IMR-90 (cell line): ENCODE data around the gene IQCM. TPM values are rescaled to one million over a fixed set of nuclear protein-coding genes. Genes with fewer than 3 reads are reported as not detected.

Source experiments
- ATAC-seq: fragments of 200-7000 bp; cut with Tn5 transposase; 2 replicates; pipeline ENCODE4 v1.9.1; 2020; ENCODE audit warnings: low read depth, mild to moderate bottlenecking, moderate library complexity
- BruUV-seq: library from RNA; stranded (reverse); fragments of 400-500 nt; replicated peaks from 2 replicates; lab custom pipeline; 2021; lab: Mats Ljungman, UMichigan
- CTCF ChIA-PET: fragments of 300-600 bp; formaldehyde crosslinking; extraction: SDS; loops from one replicate; lab custom pipeline; 2021; ENCODE audit warnings: antibody characterized with exemption; lab: Yijun Ruan, JAX
- POLR2A ChIA-PET: fragments of 300-600 bp; sonication (Branson Sonifier 250); formaldehyde crosslinking; loops from one replicate; lab custom pipeline; 2022; ENCODE audit warnings: antibody characterized with exemption; ENCODE audit not compliant: unreplicated experiment; lab: Charles Lee
- DNase-seq: peaks from one replicate; pipeline ENCODE4 v3.0.0; 2013
- H2AFZ ChIP-seq: replicated peaks from 2 replicates; pipeline ENCODE3; 2013; ENCODE audit warnings: low read length, mild to moderate bottlenecking; ENCODE audit not compliant: poor library complexity
- H2AK5ac ChIP-seq: 2 replicates; pipeline ENCODE4 v1.6.1; 2013; ENCODE audit warnings: low read depth, low read length, inconsistent platforms
- H2AK9ac ChIP-seq: replicated peaks from 2 replicates; pipeline ENCODE3; 2013; ENCODE audit warnings: mild to moderate bottlenecking, low read depth, low read length, moderate library complexity; ENCODE audit not compliant: poor library complexity
- H2BK120ac ChIP-seq: 2 replicates; pipeline ENCODE4 v1.6.1; 2013; ENCODE audit warnings: low read depth, low read length, inconsistent platforms
- H2BK15ac ChIP-seq: 3 replicates; pipeline ENCODE4 v1.6.1; 2013; ENCODE audit warnings: low read depth, low read length, inconsistent platforms
- H2BK20ac ChIP-seq: 2 replicates; pipeline ENCODE4 v1.6.1; 2013; ENCODE audit warnings: low read depth, mild to moderate bottlenecking, inconsistent platforms, low read length, moderate library complexity
- H2BK5ac ChIP-seq: 2 replicates; pipeline ENCODE4 v1.6.1; 2013; ENCODE audit warnings: mild to moderate bottlenecking, low read depth, low read length, inconsistent platforms; ENCODE audit not compliant: poor library complexity, severe bottlenecking
- H3K14ac ChIP-seq: replicated peaks from 2 replicates; pipeline ENCODE4 v1.6.1; 2013; ENCODE audit warnings: low read depth, low read length, inconsistent platforms
- H3K18ac ChIP-seq: 2 replicates; pipeline ENCODE4 v1.6.1; 2013; ENCODE audit warnings: low read depth, low read length, control low read depth
- H3K23ac ChIP-seq: 2 replicates; pipeline ENCODE4 v1.6.1; 2013; ENCODE audit warnings: low read depth, low read length, inconsistent platforms
- H3K27ac ChIP-seq: 2 replicates; pipeline ENCODE4 v1.5.1; 2013; ENCODE audit warnings: mild to moderate bottlenecking, control low read depth, low read length; ENCODE audit not compliant: insufficient read depth
- H3K27me3 ChIP-seq: 2 replicates; pipeline ENCODE4 v1.6.1; 2013; ENCODE audit warnings: low read length; ENCODE audit not compliant: control insufficient read depth, insufficient read depth
- H3K36me3 ChIP-seq: 2 replicates; pipeline ENCODE4 v1.6.1; 2013; ENCODE audit warnings: low read length, mixed read lengths; ENCODE audit not compliant: control insufficient read depth, insufficient read depth
- H3K4ac ChIP-seq: 2 replicates; pipeline ENCODE4 v1.6.1; 2013; ENCODE audit warnings: low read depth, low read length, inconsistent platforms
- H3K4me1 ChIP-seq: 2 replicates; pipeline ENCODE4 v1.6.1; 2013; ENCODE audit warnings: low read length, mixed read lengths; ENCODE audit not compliant: control insufficient read depth, insufficient read depth
- H3K4me2 ChIP-seq: 2 replicates; pipeline ENCODE4 v1.6.1; 2013; ENCODE audit warnings: low read depth, mild to moderate bottlenecking, control low read depth, low read length, moderate library complexity
- H3K4me3 ChIP-seq: 2 replicates; pipeline ENCODE4 v1.5.1; 2013; ENCODE audit warnings: low read depth, mild to moderate bottlenecking, control low read depth, low read length, moderate library complexity; ENCODE audit not compliant: insufficient read depth
- H3K56ac ChIP-seq: 2 replicates; pipeline ENCODE4 v1.6.1; 2013; ENCODE audit warnings: low read length, inconsistent platforms; ENCODE audit not compliant: insufficient read depth; ENCODE audit errors: extremely low read depth
- H3K79me1 ChIP-seq, 2 experiments: 2 replicates each; pipeline ENCODE4 v1.6.1; 2013; ENCODE audit warnings: low read length in 2 of 2, inconsistent platforms in 1 of 2, low read depth in 1 of 2
- H3K9ac ChIP-seq: 2 replicates; pipeline ENCODE4 v1.6.1; 2013; ENCODE audit warnings: low read depth, low read length, control low read depth
- H3K9me1 ChIP-seq: 2 replicates; pipeline ENCODE4 v1.6.1; 2013; ENCODE audit warnings: low read length, inconsistent platforms; ENCODE audit not compliant: insufficient read depth
- H3K9me3 ChIP-seq: 2 replicates; pipeline ENCODE4 v1.6.1; 2013; ENCODE audit warnings: low read length; ENCODE audit not compliant: control insufficient read depth, insufficient read depth
- H4K20me1 ChIP-seq: 2 replicates; pipeline ENCODE4 v1.6.1; 2013; ENCODE audit warnings: low read length, inconsistent platforms; ENCODE audit not compliant: insufficient read depth
- H4K5ac ChIP-seq: 2 replicates; pipeline ENCODE4 v1.6.1; 2013; ENCODE audit warnings: mild to moderate bottlenecking, low read depth, low read length, control low read depth
- H4K8ac ChIP-seq, 2 experiments: 2 replicates each; pipeline ENCODE4 v1.6.1; 2013; ENCODE audit warnings: low read depth in 2 of 2, low read length in 2 of 2, control low read depth in 1 of 2, inconsistent platforms in 1 of 2
- H4K91ac ChIP-seq: 2 replicates; pipeline ENCODE4 v1.6.1; 2013; ENCODE audit warnings: low read depth, low read length, inconsistent platforms; ENCODE audit not compliant: insufficient read depth
- BHLHE40 ChIP-seq: fragments of 150-350 bp; IDR thresholded peaks from 2 replicates; pipeline ENCODE4 v1.6.1; 2016; ENCODE audit warnings: mild to moderate bottlenecking, low read depth, low read length
- CEBPB ChIP-seq: IDR thresholded peaks from 2 replicates; pipeline ENCODE4 v1.6.1; 2012; ENCODE audit warnings: low read depth, low read length, improper control_type of control experiment
- CHD1 ChIP-seq: IDR thresholded peaks from 2 replicates; pipeline ENCODE4 v1.6.1; 2012; ENCODE audit warnings: low read depth, low read length, improper control_type of control experiment
- FOS ChIP-seq: fragments of 150-350 bp; IDR thresholded peaks from 2 replicates; pipeline ENCODE4 v1.6.1; 2016; ENCODE audit warnings: low read depth, low read length
- MAFK ChIP-seq: IDR thresholded peaks from 2 replicates; pipeline ENCODE4 v1.6.1; 2012; ENCODE audit warnings: low read depth, low read length, improper control_type of control experiment
- MAZ ChIP-seq: IDR thresholded peaks from 2 replicates; pipeline ENCODE4 v1.6.1; 2012; ENCODE audit warnings: low read depth, mild to moderate bottlenecking, low read length, improper control_type of control experiment, moderate library complexity, borderline replicate concordance
- MXI1 ChIP-seq: IDR thresholded peaks from 2 replicates; pipeline ENCODE4 v1.6.1; 2012; ENCODE audit warnings: low read depth, mild to moderate bottlenecking, low read length, moderate library complexity, borderline replicate concordance
- POLR2A ChIP-seq: IDR thresholded peaks from 2 replicates; pipeline ENCODE4 v1.6.1; 2012; ENCODE audit warnings: mild to moderate bottlenecking, low read depth, low read length
- RAD21 ChIP-seq: IDR thresholded peaks from 2 replicates; pipeline ENCODE4 v1.6.1; 2012; ENCODE audit warnings: low read length, improper control_type of control experiment
- RCOR1 ChIP-seq: IDR thresholded peaks from 2 replicates; pipeline ENCODE4 v1.6.1; 2012; ENCODE audit warnings: mild to moderate bottlenecking, low read length, improper control_type of control experiment; ENCODE audit not compliant: insufficient replicate concordance
- RFX5 ChIP-seq: IDR thresholded peaks from 2 replicates; pipeline ENCODE4 v1.8.0; 2012; ENCODE audit warnings: low read depth, mild to moderate bottlenecking, low read length, moderate library complexity
- SMC3 ChIP-seq: fragments of 150-350 bp; IDR thresholded peaks from 2 replicates; pipeline ENCODE4 v1.6.1; 2016; ENCODE audit warnings: low read depth, mild to moderate bottlenecking, antibody characterized with exemption, low read length, moderate library complexity
- USF2 ChIP-seq: fragments of 150-350 bp; IDR thresholded peaks from 2 replicates; pipeline ENCODE4 v1.6.1; 2017; ENCODE audit warnings: mild to moderate bottlenecking, antibody characterized with exemption, low read length, low read depth
- dilution Hi-C: fragments of 300-500 bp; cut with HindIII; formaldehyde crosslinking; loops from one replicate; pipeline ENCODE4 v1.14.3; 2018; ENCODE audit warnings: low sequenced_read_pairs; ENCODE audit not compliant: unreplicated experiment
- in situ Hi-C: fragments of 300-500 bp; cut with MboI; formaldehyde crosslinking; loops from 3 replicates; pipeline ENCODE4 v1.14.3; 2019; ENCODE audit warnings: low sequenced_read_pairs, inconsistent platforms, mixed read lengths
- intact Hi-C: fragments of 100-400 bp; cut with micrococcal nuclease; formaldehyde crosslinking; loops from 2 replicates; pipeline ENCODE4 v1.10.0; 2022
- polyA plus RNA-seq, 3 experiments: library from polyadenylated mRNA; depleted of rRNA; stranded (reverse); fragments of >200 nt; gene quantifications; 2 replicates each; pipeline ENCODE4 v1.2.3, GENCODE V29; 2012; ENCODE audit warnings: low replicate concordance in 1 of 3
- total RNA-seq: library from RNA; depleted of rRNA; stranded (reverse); fragments of >200 nt; gene quantifications from 2 replicates; pipeline ENCODE4 v1.2.3, GENCODE V29; 2012
- TF ChIP-seq, protein P1 (sequence below): conservative IDR thresholded peaks from 2 replicates; pipeline ENCODE4 v1.5.1; 2012; ENCODE audit warnings: mild to moderate bottlenecking, low read depth, low read length, improper control_type of control experiment
- TF ChIP-seq, protein P2 (sequence below): fragments of 150-350 bp; IDR thresholded peaks from 2 replicates; pipeline ENCODE4 v1.6.1; 2016; ENCODE audit warnings: low read depth, mild to moderate bottlenecking, low read length, moderate library complexity, borderline replicate concordance

Gene IQCM
- total and polyA plus RNA-seq, 2 of the 4 experiments (the other 2 are of a cell fraction): not detected

DNA sequence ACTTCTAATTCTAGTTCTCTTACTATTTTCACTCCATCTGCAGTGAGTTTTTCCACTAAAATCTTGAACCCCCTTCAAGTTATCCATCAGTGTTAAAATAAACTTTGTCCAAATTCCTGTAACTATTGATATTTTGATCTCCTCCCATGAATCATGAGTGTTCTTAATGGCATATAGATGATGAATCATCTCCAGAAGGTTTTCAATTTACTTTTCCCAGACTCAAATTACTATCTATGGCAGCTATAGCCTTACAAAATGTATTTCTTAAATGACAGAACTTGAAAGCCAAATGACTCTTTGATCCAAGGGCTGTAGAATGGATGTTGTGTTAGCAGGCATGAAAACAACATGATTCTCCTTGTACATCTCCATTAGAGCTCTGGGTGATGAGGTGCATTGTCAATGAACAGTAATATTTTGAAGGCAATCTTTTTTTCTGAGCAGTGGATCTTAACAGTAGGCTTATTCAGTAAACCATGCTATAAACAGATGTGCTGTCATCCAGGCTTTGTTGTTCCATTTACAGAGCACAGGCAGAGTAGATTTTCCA lies 16.1 kb upstream of the IQCM start:
- H3K4me2 ChIP-seq: no peak overlapping the region
- DNase-seq (no peak), ATAC-seq (no peak)
- no peak overlapping the region for H2BK20ac ChIP-seq
- dilution Hi-C loops (no loop called here), intact Hi-C loops (no loop called here), in situ Hi-C loops (no loop called here)
- no peaks in the 10 kb centered on the region for H3K36me3 ChIP-seq
- H3K18ac ChIP-seq: no peak overlapping the region
- POLR2A ChIA-PET: no interaction called here
- no peaks in the 10 kb centered on the region for H3K4me1 ChIP-seq
- no TSS peak for BruUV-seq
- no peaks in the 10 kb centered on the region for H3K9me1 ChIP-seq
- H4K20me1 ChIP-seq: no peaks in the 10 kb centered on the region
- H4K5ac ChIP-seq: no peak overlapping the region
- H3K9ac ChIP-seq: no peak overlapping the region
- H2AK5ac ChIP-seq: no peak overlapping the region
- H3K23ac ChIP-seq: no peak overlapping the region
- no peak overlapping the region for H2BK5ac ChIP-seq
- H3K4ac ChIP-seq: no peak overlapping the region
- H3K79me1 ChIP-seq: no peaks in the 10 kb centered on the region
- CTCF ChIA-PET: no interaction called here
- H2BK120ac ChIP-seq: no peak overlapping the region
- no peak overlapping the region for H4K8ac ChIP-seq
- H3K14ac ChIP-seq: no peak overlapping the region
- H3K27me3 ChIP-seq: no peaks in the 10 kb centered on the region
- TF ChIP-seq RFX5 (no peak), BHLHE40 (no peak), RCOR1 (no peak), SMC3 (no peak), FOS (no peak), MAFK (no peak), RAD21 (no peak), MAZ (no peak), USF2 (no peak), POLR2A (no peak), CHD1 (no peak), MXI1 (no peak), CEBPB (no peak)
- TF ChIP-seq, protein P1, sequence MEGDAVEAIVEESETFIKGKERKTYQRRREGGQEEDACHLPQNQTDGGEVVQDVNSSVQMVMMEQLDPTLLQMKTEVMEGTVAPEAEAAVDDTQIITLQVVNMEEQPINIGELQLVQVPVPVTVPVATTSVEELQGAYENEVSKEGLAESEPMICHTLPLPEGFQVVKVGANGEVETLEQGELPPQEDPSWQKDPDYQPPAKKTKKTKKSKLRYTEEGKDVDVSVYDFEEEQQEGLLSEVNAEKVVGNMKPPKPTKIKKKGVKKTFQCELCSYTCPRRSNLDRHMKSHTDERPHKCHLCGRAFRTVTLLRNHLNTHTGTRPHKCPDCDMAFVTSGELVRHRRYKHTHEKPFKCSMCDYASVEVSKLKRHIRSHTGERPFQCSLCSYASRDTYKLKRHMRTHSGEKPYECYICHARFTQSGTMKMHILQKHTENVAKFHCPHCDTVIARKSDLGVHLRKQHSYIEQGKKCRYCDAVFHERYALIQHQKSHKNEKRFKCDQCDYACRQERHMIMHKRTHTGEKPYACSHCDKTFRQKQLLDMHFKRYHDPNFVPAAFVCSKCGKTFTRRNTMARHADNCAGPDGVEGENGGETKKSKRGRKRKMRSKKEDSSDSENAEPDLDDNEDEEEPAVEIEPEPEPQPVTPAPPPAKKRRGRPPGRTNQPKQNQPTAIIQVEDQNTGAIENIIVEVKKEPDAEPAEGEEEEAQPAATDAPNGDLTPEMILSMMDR: no peak
- TF ChIP-seq, protein P2, sequence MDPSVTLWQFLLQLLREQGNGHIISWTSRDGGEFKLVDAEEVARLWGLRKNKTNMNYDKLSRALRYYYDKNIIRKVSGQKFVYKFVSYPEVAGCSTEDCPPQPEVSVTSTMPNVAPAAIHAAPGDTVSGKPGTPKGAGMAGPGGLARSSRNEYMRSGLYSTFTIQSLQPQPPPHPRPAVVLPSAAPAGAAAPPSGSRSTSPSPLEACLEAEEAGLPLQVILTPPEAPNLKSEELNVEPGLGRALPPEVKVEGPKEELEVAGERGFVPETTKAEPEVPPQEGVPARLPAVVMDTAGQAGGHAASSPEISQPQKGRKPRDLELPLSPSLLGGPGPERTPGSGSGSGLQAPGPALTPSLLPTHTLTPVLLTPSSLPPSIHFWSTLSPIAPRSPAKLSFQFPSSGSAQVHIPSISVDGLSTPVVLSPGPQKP: no peak
- H3K27ac ChIP-seq: no peak overlapping the region
- no peak overlapping the region for H3K4me3 ChIP-seq
- H4K91ac ChIP-seq: no peak overlapping the region
- H2AFZ ChIP-seq: no peak overlapping the region
- no peak overlapping the region for H2AK9ac ChIP-seq
- no peak overlapping the region for H2BK15ac ChIP-seq
- H3K9me3 ChIP-seq: no peaks in the 10 kb centered on the region
- no peak overlapping the region for H3K56ac ChIP-seq
